Spleen (tissue), 13 donors: ENCODE data around the gene IVL. TPM values are rescaled to one million over a fixed set of nuclear protein-coding genes. Genes with fewer than 3 reads are reported as not detected.

Source experiments
- DNase-seq: peaks from one replicate; pipeline ENCODE4 v3.0.0-alpha.2; 2020
- H3K27ac ChIP-seq, 8 donors: fragments of 200-600 bp; sonication (generic) in 7 of 8; 1 replicate in 4 of 8; 2 replicates in 4 of 8; pipeline versions ENCODE4 v1.5.0 to v1.8.0; 2016 to 2021; ENCODE audit warnings: inconsistent platforms in 4 of 8, mild to moderate bottlenecking in 4 of 8, moderate library complexity in 1 of 8
- H3K27me3 ChIP-seq, 7 donors: fragments of 200-600 bp; sonication (generic) in 6 of 7; replicated peaks in 1 of 7; 1 replicate in 4 of 7; 2 replicates in 3 of 7; pipeline versions ENCODE4 v1.5.0 to v1.8.0; 2016 to 2021; ENCODE audit warnings: inconsistent platforms in 3 of 7, mild to moderate bottlenecking in 1 of 7
- H3K36me3 ChIP-seq, 6 donors: fragments of 200-600 bp; sonication (generic) in 5 of 6; 1 replicate in 4 of 6; 2 replicates in 2 of 6; pipeline versions ENCODE4 v1.5.0 to v1.8.0; 2016 to 2021; ENCODE audit warnings: inconsistent platforms in 2 of 6
- H3K4me1 ChIP-seq, 6 donors: fragments of 200-600 bp; sonication (generic) in 5 of 6; 1 replicate in 3 of 6; 2 replicates in 3 of 6; pipeline versions ENCODE4 v1.5.0 to v1.8.0; 2016 to 2021; ENCODE audit warnings: inconsistent platforms in 3 of 6
- H3K4me3 ChIP-seq, 8 donors: fragments of 200-600 bp; sonication (generic) in 7 of 8; 1 replicate in 4 of 8; 2 replicates in 4 of 8; pipeline versions ENCODE4 v1.5.0 to v1.8.0; 2016 to 2021; ENCODE audit warnings: inconsistent platforms in 4 of 8, mild to moderate bottlenecking in 4 of 8, moderate library complexity in 2 of 8
- H3K9me3 ChIP-seq, 8 donors: fragments of 200-600 bp; sonication (generic) in 7 of 8; 1 replicate in 4 of 8; 2 replicates in 4 of 8; pipeline versions ENCODE4 v1.5.0 to v1.8.0; 2016 to 2021; ENCODE audit warnings: inconsistent platforms in 4 of 8
- CTCF ChIP-seq, 11 experiments: fragments of 200-600 bp in 7 of 11; fragments of 450-650 bp in 4 of 11; sonication (generic) in 4 of 11; IDR thresholded peaks in 8 of 11; conservative IDR thresholded peaks in 3 of 11; 1 replicate in 7 of 11; 2 replicates in 4 of 11; pipeline versions ENCODE4 v1.4.0 to v1.8.0; 2016 to 2021; ENCODE audit warnings: antibody characterized with exemption in 11 of 11, inconsistent platforms in 4 of 11, mild to moderate bottlenecking in 1 of 11
- POLR2A ChIP-seq, 3 donors: fragments of 450-650 bp; IDR thresholded peaks; one replicate each; pipeline ENCODE4 v1.5.1; 2017; ENCODE audit warnings: antibody characterized with exemption in 3 of 3, mild to moderate bottlenecking in 1 of 3
- POLR2AphosphoS5 ChIP-seq, 3 donors: sonication (generic); formaldehyde crosslinking; IDR thresholded peaks; one replicate each; pipeline ENCODE4 v1.5.1; 2017; ENCODE audit warnings: antibody characterized with exemption in 3 of 3
- WGBS, 5 donors: extraction: QIAGEN DNeasy Blood & Tissue Kit in 3 of 5; methylation state at CpG; one replicate each; pipeline versions ENCODE4 v1.1.5 to v1.1.7; 2013 to 2018; 5-methylcytosine and 5-hydroxymethylcytosine counted together
- intact Hi-C: fragments of 100-400 bp; cut with DNase I; formaldehyde crosslinking; loops from one replicate; pipeline ENCODE4 v1.15.0; 2023; ENCODE audit warnings: low total_unique reads
- long read RNA-seq, 2 donors: transcript quantifications; one replicate each; lab custom pipeline, GENCODE V29; 2026
- polyA plus RNA-seq, 3 donors: library from polyadenylated mRNA; stranded (reverse); fragments of 200-250 nt; gene quantifications; one replicate each; pipeline ENCODE4 v1.2.1, GENCODE V29; 2013
- total RNA-seq, 7 donors: library from RNA; depleted of rRNA in 3 of 7; stranded (reverse); fragments of >200 nt in 3 of 7; fragmentation: NEBNext Ultra II Directional in 4 of 7; extraction: Animal tissue kit (Norgen Biotek cat#: 25700) in 4 of 7; gene quantifications; one replicate each; pipeline versions ENCODE4 v1.1.0 to v1.2.1, GENCODE V29; 2016 to 2021
- donor health status: healthy with polysubstance abuse.
- donor health status: DM: no; HTN: no; CAD: no; lungs with moderate emphysema.
- donor health status: DM: no; HTN: no; CAD: no.
- donor health status: Bipolar disorder and iron deficiency.
- donor health status: healthy.
- donor health status: DM: no; HTN: no; CAD: no.
- donor health status: DM: yes; HTN: yes; CAD: no.

IVL gene, protein sequence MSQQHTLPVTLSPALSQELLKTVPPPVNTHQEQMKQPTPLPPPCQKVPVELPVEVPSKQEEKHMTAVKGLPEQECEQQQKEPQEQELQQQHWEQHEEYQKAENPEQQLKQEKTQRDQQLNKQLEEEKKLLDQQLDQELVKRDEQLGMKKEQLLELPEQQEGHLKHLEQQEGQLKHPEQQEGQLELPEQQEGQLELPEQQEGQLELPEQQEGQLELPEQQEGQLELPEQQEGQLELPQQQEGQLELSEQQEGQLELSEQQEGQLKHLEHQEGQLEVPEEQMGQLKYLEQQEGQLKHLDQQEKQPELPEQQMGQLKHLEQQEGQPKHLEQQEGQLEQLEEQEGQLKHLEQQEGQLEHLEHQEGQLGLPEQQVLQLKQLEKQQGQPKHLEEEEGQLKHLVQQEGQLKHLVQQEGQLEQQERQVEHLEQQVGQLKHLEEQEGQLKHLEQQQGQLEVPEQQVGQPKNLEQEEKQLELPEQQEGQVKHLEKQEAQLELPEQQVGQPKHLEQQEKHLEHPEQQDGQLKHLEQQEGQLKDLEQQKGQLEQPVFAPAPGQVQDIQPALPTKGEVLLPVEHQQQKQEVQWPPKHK
- not detected for total RNA-seq
- polyA plus RNA-seq = under 1 TPM in 2 of 3 donors, not detected in 1; 0.04 to 0.05 TPM
- long read RNA-seq, donor 1 = 0 reads
- long read RNA-seq, donor 2 = 0 reads

- peaks cover 0 to 5% (median 0%) of the 10 kb centered on the region in 8 donors for H3K9me3 ChIP-seq
- no peak within 1 kb of the TSS for H3K4me3 ChIP-seq
- H3K36me3 ChIP-seq = no peaks in the 10 kb centered on the region
- no peak within 1 kb of the TSS for H3K27ac ChIP-seq
- intact Hi-C loops = no loop called here
- peaks cover 0 to 73% (median 0%) of the 10 kb centered on the region in 7 donors for H3K27me3 ChIP-seq
- WGBS, 5 donors = 64 to 79% (median 68%) methylated on average over 4 of the region's 4 CpGs
- TF ChIP-seq POLR2AphosphoS5 (IDR thresholded peaks at IDR 0.05) (no peak), POLR2A (IDR thresholded peaks at IDR 0.05) (no peak), CTCF (IDR thresholded peaks at IDR 0.05 in 8 of 11, conservative IDR thresholded peaks at IDR 0.05 in 3 of 11) (no peak)
- no peaks in the 10 kb centered on the region for H3K4me1 ChIP-seq
- no peak for DNase-seq
Measured at GRCh38 chr1:152907686-152908601, at the start of gene IVL. TSS of gene IVL (plus strand) at chr1:152908546. CDS start at chr1:152909798, 1,252 bp downstream.

DNA sequence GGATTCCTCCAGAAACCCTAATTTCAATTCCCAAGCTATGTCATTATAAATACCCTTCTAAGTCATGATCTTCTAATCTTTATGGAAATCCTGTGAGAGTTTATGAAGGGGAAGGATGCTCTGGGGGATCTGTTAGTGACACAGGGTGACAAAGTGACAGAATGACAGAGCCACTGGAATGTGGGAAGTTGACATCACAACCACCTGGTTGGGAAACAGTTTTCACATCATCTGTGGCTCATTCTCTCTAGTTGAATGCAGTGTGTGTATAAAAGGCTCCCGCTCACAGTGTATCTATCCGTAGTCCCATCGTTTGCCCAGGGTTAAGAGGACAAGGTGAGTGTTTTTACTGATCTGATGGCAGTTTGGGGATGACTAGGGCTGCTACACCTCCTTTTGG is 48.6 kb upstream of the IVL start, which contains the start of gene LCE7A:
LCE7A (plus strand) TSS at position 301 of the 400 bp plus-strand sequence. CDS start 702 bp downstream, outside the sequence.
- DNase-seq = no peak
- Histone ChIP-seq H3K4me3 (no peak within 1 kb of the TSS), H3K36me3 (no peaks in the 10 kb centered on the region), H3K27me3 (peaks cover 0 to 7% (median 0%) of the 10 kb centered on the region in 7 donors), H3K4me1 (no peaks in the 10 kb centered on the region), H3K27ac (no peak within 1 kb of the TSS), H3K9me3 (no peaks in the 10 kb centered on the region)
- WGBS, 5 donors = 88 to 94% (median 89%) methylated on average over 3 of the region's 3 CpGs
- intact Hi-C loops = no loop called here
- TF ChIP-seq POLR2AphosphoS5 (IDR thresholded peaks at IDR 0.05) (no peak), POLR2A (IDR thresholded peaks at IDR 0.05) (no peak), CTCF (IDR thresholded peaks at IDR 0.05 in 8 of 11, conservative IDR thresholded peaks at IDR 0.05 in 3 of 11) (no peak)

DNA sequence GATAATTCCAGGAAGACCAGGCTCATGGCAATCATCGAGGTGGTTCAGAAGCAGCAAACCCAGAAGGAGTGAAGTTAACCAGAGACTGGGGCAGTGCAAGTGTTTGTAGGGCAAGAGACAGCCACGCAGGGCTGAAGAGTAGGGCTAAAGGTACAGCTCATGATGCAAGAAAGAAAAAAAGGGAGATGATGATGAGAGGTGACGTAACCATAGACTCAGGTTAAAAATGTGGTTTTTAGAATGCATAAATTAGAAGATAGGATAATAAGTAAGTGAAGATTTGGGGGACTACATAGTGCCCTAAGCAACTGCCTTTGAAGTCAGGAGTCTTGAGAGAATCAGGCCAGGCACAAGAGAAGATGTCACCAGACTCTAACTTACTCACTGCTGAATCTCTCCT is 48.2 kb upstream of the IVL start:
- no peak overlapping the region for H3K4me3 ChIP-seq
- WGBS, 5 donors = 64 to 71% (median 68%) methylated on average over 3 of the region's 3 CpGs
- TF ChIP-seq POLR2A (IDR thresholded peaks at IDR 0.05) (no peak), POLR2AphosphoS5 (IDR thresholded peaks at IDR 0.05) (no peak), CTCF (IDR thresholded peaks at IDR 0.05 in 8 of 11, conservative IDR thresholded peaks at IDR 0.05 in 3 of 11) (no peak)
- H3K36me3 ChIP-seq = no peaks in the 10 kb centered on the region
- H3K27ac ChIP-seq = no peak overlapping the region
- intact Hi-C loops = no loop called here
- H3K4me1 ChIP-seq = no peaks in the 10 kb centered on the region
- DNase-seq = no peak
- no peaks in the 10 kb centered on the region for H3K9me3 ChIP-seq
- H3K27me3 ChIP-seq = peaks cover 0 to 7% (median 0%) of the 10 kb centered on the region in 7 donors
